Pancreas (tissue), 10 donors: ENCODE measurements around the gene DOCK7. TPM values are rescaled to one million over a fixed set of nuclear protein-coding genes. Genes with fewer than 3 reads are reported as not detected.

Experiments used
- ATAC-seq, 4 donors: fragments of 200-7000 bp; cut with Tn5 transposase; one replicate each; pipeline versions ENCODE4 v1.8.0 to v1.9.1; 2020; ENCODE audit warnings: mild to moderate bottlenecking in 4 of 4, moderate library complexity in 4 of 4
- DNase-seq, 6 donors: peaks; one replicate each; pipeline ENCODE4 v3.0.0-alpha.2; 2020
- FAIRE-seq: peaks from 2 replicates; lab custom pipeline; 2012; peaks lifted over from hg19 to GRCh38; lab: Jason Lieb, UNC
- H3K27ac ChIP-seq, 4 donors: fragments of 200-600 bp; sonication (generic); 1 replicate in 3 of 4; 2 replicates in 1 of 4; pipeline versions ENCODE4 v1.5.0 to v1.8.0; 2020
- H3K27me3 ChIP-seq, 4 donors: fragments of 200-600 bp; one replicate each; pipeline ENCODE4 v1.8.0; 2021
- H3K36me3 ChIP-seq, 3 donors: fragments of 200-600 bp; sonication (generic) in 1 of 3; one replicate each; pipeline versions ENCODE4 v1.5.0 to v1.8.0; 2020 to 2021
- H3K4me1 ChIP-seq, 3 donors: fragments of 200-600 bp; one replicate each; pipeline ENCODE4 v1.8.0; 2021
- H3K4me3 ChIP-seq, 4 donors: fragments of 200-600 bp; sonication (generic) in 2 of 4; one replicate each; pipeline versions ENCODE4 v1.5.0 to v1.8.0; 2020 to 2021
- H3K9me3 ChIP-seq, 4 donors: fragments of 200-600 bp; one replicate each; pipeline ENCODE4 v1.8.0; 2021
- CTCF ChIP-seq, 4 donors: fragments of 200-600 bp; sonication (generic) in 3 of 4; IDR thresholded peaks; one replicate each; pipeline versions ENCODE4 v1.5.0 to v1.8.0; 2021; ENCODE audit warnings: antibody characterized with exemption in 4 of 4
- WGBS, 2 donors: extraction: QIAGEN DNeasy Blood & Tissue Kit; methylation state at CpG; one replicate each; pipeline ENCODE4 v1.1.7; 2013; 5-methylcytosine and 5-hydroxymethylcytosine counted together
- intact Hi-C, 3 donors: fragments of 100-400 bp; cut with DNase I; formaldehyde crosslinking; loops; one replicate each; pipeline versions ENCODE4 v1.11.1 to v1.14.2; 2022
- polyA plus RNA-seq, 2 donors: library from polyadenylated mRNA; stranded (reverse); fragments of 200-250 nt; gene quantifications; one replicate each; pipeline ENCODE4 v1.2.3, GENCODE V29; 2013
- total RNA-seq, 6 donors: library from RNA; stranded (reverse); fragmentation: NEBNext Ultra II Directional in 4 of 6; extraction: Animal tissue kit (Norgen Biotek cat#: 25700) in 4 of 6; gene quantifications; one replicate each; pipeline versions ENCODE4 v1.2.1 to v1.2.4, GENCODE V29; 2021 to 2023
- donor health status: healthy with polysubstance abuse.
- donor health status: DM: no; HTN: no; CAD: no; lungs with moderate emphysema.
- donor health status: DM: no; HTN: no; CAD: no.
- donor health status: control.
- donor health status: control.
- donor health status: Bipolar disorder and iron deficiency.
- donor health status: DM: yes; HTN: yes; CAD: no.
- donor health status: DM: no; HTN: no; CAD: no.
- donor health status: DM: no; HTN: no; CAD: no.
- donor health status: DM: yes; HTN: yes; CAD: no.

Gene DOCK7
- total and polyA plus RNA-seq, 8 donors: 4.4 to 22.5 (median 12.8) TPM

- Histone ChIP-seq H3K27ac (no peak overlapping the region), H3K9me3 (no peaks in the 10 kb centered on the region), H3K4me1 (no peaks in the 10 kb centered on the region), H3K36me3 (no peaks in the 10 kb centered on the region), H3K4me3 (no peak overlapping the region), H3K27me3 (no peaks in the 10 kb centered on the region)
- DNase-seq (no peak), FAIRE-seq (no peak), ATAC-seq (no peak)
- no peak for TF ChIP-seq CTCF (IDR thresholded peaks at IDR 0.05)
- intact Hi-C loops: no loop called here
- WGBS, 2 donors: 86 to 92% methylated on average over 3 of the region's 3 CpGs
These were observed 206.5 kb downstream of the DOCK7 start for GRCh38 chr1:62481681-62482080.

GRCh38 chr1:62476525-62477219, 211.5 kb downstream of the DOCK7 start:
- intact Hi-C loops: no loop called here
- Histone ChIP-seq H3K27me3 (no peaks in the 10 kb centered on the region), H3K4me1 (no peaks in the 10 kb centered on the region), H3K36me3 (peaks cover 0 to 31% (median 3%) of the 10 kb centered on the region in 3 donors), H3K4me3 (no peak overlapping the region), H3K9me3 (no peaks in the 10 kb centered on the region), H3K27ac (no peak overlapping the region)
- DNase-seq (no peak), ATAC-seq (no peak), FAIRE-seq (no peak)
- TF ChIP-seq CTCF (IDR thresholded peaks at IDR 0.05): no peak
- WGBS, 2 donors: 85 to 88% methylated on average over 3 of the region's 3 CpGs

GRCh38 chr1:62467092-62467491, 221.1 kb downstream of the DOCK7 start:
- no peaks in the 10 kb centered on the region for H3K9me3 ChIP-seq
- H3K36me3 ChIP-seq: peaks cover 0 to 16% (median under 1%) of the 10 kb centered on the region in 3 donors
- FAIRE-seq (no peak), ATAC-seq (no peak), DNase-seq (no peak)
- no peaks in the 10 kb centered on the region for H3K4me1 ChIP-seq
- intact Hi-C loops: no loop called here
- no peaks in the 10 kb centered on the region for H3K27me3 ChIP-seq
- no peak overlapping the region for H3K4me3 ChIP-seq
- H3K27ac ChIP-seq: no peak overlapping the region
- no peak for TF ChIP-seq CTCF (IDR thresholded peaks at IDR 0.05)

- no peak overlapping the region for H3K27ac ChIP-seq
- H3K9me3 ChIP-seq: no peaks in the 10 kb centered on the region
- intact Hi-C loops: no loop called here
- H3K4me1 ChIP-seq: no peaks in the 10 kb centered on the region
- WGBS, 2 donors: 94 to 98% methylated on average over 3 of the region's 3 CpGs
- ATAC-seq (no peak), FAIRE-seq (no peak), DNase-seq (no peak)
- H3K36me3 ChIP-seq: peaks cover 0 to 6% (median 0%) of the 10 kb centered on the region in 3 donors
- no peak for TF ChIP-seq CTCF (IDR thresholded peaks at IDR 0.05)
- H3K27me3 ChIP-seq: no peaks in the 10 kb centered on the region
- H3K4me3 ChIP-seq: no peak overlapping the region
These were observed 225.8 kb downstream of the DOCK7 start for GRCh38 chr1:62462370-62462769.

- ATAC-seq (no peak), FAIRE-seq (no peak), DNase-seq (no peak)
- TF ChIP-seq CTCF (IDR thresholded peaks at IDR 0.05): no peak
- Histone ChIP-seq H3K36me3 (peaks cover 0 to 7% (median 0%) of the 10 kb centered on the region in 3 donors), H3K27ac (no peak overlapping the region), H3K4me3 (no peak overlapping the region), H3K27me3 (no peaks in the 10 kb centered on the region), H3K4me1 (no peaks in the 10 kb centered on the region), H3K9me3 (no peaks in the 10 kb centered on the region)
- intact Hi-C loops: no loop called here
- 84 to 88% methylated on average over 7 of the region's 7 CpGs for WGBS, 2 donors
These were observed 230.2 kb downstream of the DOCK7 start for GRCh38 chr1:62457955-62458354.
